Testis (tissue), 3 donors: ENCODE results near the gene CLPX. TPM values are rescaled to one million over a fixed set of nuclear protein-coding genes. Genes with fewer than 3 reads are reported as not detected.
"Not testable (repeated sequence)": the region's sequence is repeated elsewhere in the genome, so short reads cannot be mapped to it uniquely, and the experiment has no call there.

Experiments
- DNase-seq: peaks from one replicate; pipeline ENCODE4 v3.0.0-alpha.2; 2019
- H3K27ac ChIP-seq, 2 donors: fragments of 200-600 bp; sonication (generic); one replicate each; pipeline ENCODE4 v1.5.1; 2019
- H3K27me3 ChIP-seq: fragments of 200-600 bp; sonication (generic); one replicate; pipeline ENCODE4 v1.5.1; 2019
- H3K36me3 ChIP-seq: fragments of 200-600 bp; sonication (generic); one replicate; pipeline ENCODE4 v1.5.1; 2017; ENCODE audit warnings: low read depth; ENCODE audit errors: missing control alignments
- H3K4me1 ChIP-seq: fragments of 200-600 bp; sonication (generic); one replicate; pipeline ENCODE4 v1.5.1; 2019
- H3K4me3 ChIP-seq, 2 donors: fragments of 200-600 bp; sonication (generic); one replicate each; pipeline ENCODE4 v1.5.1; 2017 to 2019
- H3K9me3 ChIP-seq: fragments of 200-600 bp; sonication (generic); one replicate; pipeline ENCODE4 v1.5.1; 2017
- CTCF ChIP-seq, 3 experiments: fragments of 450-650 bp in 2 of 3; fragments of 200-600 bp in 1 of 3; sonication (generic) in 1 of 3; IDR thresholded peaks; one replicate each; pipeline ENCODE4 v1.5.1; 2016 to 2019; ENCODE audit warnings: antibody characterized with exemption in 3 of 3, mild to moderate bottlenecking in 2 of 3, moderate library complexity in 1 of 3
- POLR2A ChIP-seq: fragments of 450-650 bp; IDR thresholded peaks from one replicate; pipeline ENCODE4 v1.6.1; 2017; ENCODE audit warnings: antibody characterized with exemption, mild to moderate bottlenecking, moderate library complexity
- WGBS, 2 donors: methylation state at CpG; one replicate each; pipeline ENCODE4 v1.1.5; 2018; 5-methylcytosine and 5-hydroxymethylcytosine counted together
- intact Hi-C: fragments of 100-400 bp; cut with DNase I; formaldehyde crosslinking; loops from one replicate; pipeline ENCODE4 v1.15.1; 2023; ENCODE audit warnings: low total_unique reads
- polyA plus RNA-seq: library from polyadenylated mRNA; stranded (reverse); fragments of 350-450 nt; fragmentation: Illumina TruSeq; extraction: RNeasy Lipid Tissue Mini Kit (QIAGEN cat#74804); gene quantifications from one replicate; pipeline ENCODE4 v1.2.3, GENCODE V29; 2014; ENCODE audit warnings: low read depth, low replicate concordance; ENCODE audit not compliant: insufficient read depth
- total RNA-seq, 2 donors: library from RNA; depleted of rRNA; stranded (reverse); fragments of >200 nt; gene quantifications; one replicate each; pipeline ENCODE4 v1.2.3, GENCODE V29; 2016

CLPX gene
- total and polyA plus RNA-seq, 3 donors from 2014 or later = 60.4 to 89.4 (median 75.8) TPM

- Histone ChIP-seq H3K27me3 (no peaks in the 10 kb centered on the region), H3K4me1 (peaks cover 4% of the 10 kb centered on the region), H3K36me3 (no peaks in the 10 kb centered on the region), H3K4me3 (no peak overlapping the region), H3K27ac (no peak overlapping the region), H3K9me3 (no peaks in the 10 kb centered on the region)
- TF ChIP-seq POLR2A (no peak), CTCF (IDR thresholded peaks at IDR 0.05) (no peak)
- intact Hi-C loops = no loop called here
- DNase-seq = no peak
- WGBS, 2 donors = 79 to 81% methylated on average over 3 of the region's 3 CpGs
Observed at GRCh38 chr15:65147902-65148301, 37.2 kb downstream of the CLPX start.

DNA sequence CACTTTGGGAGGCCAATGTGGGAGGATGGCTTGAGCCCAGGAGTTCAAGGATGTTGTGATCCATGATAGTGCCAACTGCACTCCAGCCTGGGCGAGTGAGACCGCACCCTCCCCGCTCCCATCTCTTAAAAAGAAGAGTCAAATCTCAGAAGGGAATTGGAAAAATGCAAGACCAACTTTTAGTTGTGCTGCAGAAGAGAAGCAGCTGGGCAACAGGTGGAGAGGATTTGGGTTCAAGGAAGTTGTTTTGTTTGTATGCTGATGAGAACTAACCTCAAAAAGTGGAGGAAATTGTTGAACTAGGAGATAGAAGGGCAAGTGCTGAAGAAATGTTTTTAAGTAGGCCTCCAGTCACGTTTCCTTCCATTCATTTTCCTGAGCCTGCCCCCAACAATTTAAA is 38.7 kb downstream of the CLPX start:
- no peaks in the 10 kb centered on the region for H3K9me3 ChIP-seq
- H3K4me1 ChIP-seq = peaks cover 4% of the 10 kb centered on the region
- DNase-seq = no peak
- H3K27ac ChIP-seq = no peak overlapping the region
- H3K4me3 ChIP-seq = no peak overlapping the region
- WGBS, 2 donors = 30 to 41% methylated on average over 4 of the region's 4 CpGs
- intact Hi-C loops = no loop called here
- no peaks in the 10 kb centered on the region for H3K27me3 ChIP-seq
- TF ChIP-seq CTCF (IDR thresholded peaks at IDR 0.05) (no peak), POLR2A (no peak)
- H3K36me3 ChIP-seq = no peaks in the 10 kb centered on the region

GRCh38 chr15:65138631-65139030 is 46.5 kb downstream of the CLPX start:
- H3K27me3 ChIP-seq, H3K4me3 ChIP-seq, H3K9me3 ChIP-seq, H3K27ac ChIP-seq, H3K4me1 ChIP-seq, intact Hi-C loops, DNase-seq, H3K36me3 ChIP-seq: not testable (repeated sequence)
- 94 to 95% methylated on average over 6 of the region's 6 CpGs for WGBS, 2 donors

DNA sequence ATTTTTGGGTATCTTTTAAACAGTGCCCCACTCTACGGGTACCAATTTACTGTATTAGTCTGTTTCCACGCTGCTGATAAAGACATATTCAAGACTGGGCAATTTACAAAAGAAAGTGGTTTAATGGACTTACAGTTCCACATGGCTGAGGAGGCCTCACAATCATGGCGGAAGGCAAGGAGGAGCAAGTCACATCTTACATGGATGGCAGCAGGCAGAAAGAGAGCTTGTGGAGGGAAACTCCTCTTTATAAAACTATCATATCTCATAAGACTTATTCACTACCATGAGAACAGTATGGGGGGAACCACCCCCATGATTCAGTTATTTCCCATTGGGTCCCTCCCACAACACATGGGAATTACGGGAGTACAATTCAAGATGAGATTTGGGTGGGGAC is 47.2 kb downstream of the CLPX start:
- WGBS, 2 donors = 91 to 97% methylated on average over 4 of the region's 4 CpGs
- H3K36me3 ChIP-seq, H3K9me3 ChIP-seq, H3K27me3 ChIP-seq, H3K4me3 ChIP-seq, H3K27ac ChIP-seq, intact Hi-C loops, H3K4me1 ChIP-seq, DNase-seq: not testable (repeated sequence)

DNA sequence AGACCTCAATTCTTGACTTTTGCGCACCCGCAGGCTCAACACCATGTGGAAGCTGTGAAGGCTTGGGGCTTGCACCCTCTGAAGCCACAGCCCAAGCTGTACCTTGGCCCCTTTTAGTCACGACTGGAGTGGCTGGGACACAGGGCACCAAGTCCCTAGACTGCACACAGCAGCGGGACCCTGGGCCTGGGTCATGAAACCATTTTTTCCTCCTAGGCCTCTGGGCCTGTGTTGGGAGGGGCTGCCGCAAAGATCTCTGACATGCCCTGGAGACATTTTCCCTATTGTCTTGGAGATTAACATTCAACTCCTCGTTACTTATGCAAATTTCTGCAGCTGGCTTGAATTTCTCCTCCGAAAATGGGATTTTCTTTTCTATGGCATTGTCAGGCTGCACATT is 48.1 kb downstream of the CLPX start:
- 93 to 97% methylated on average over 7 of the region's 7 CpGs for WGBS, 2 donors
- H3K27me3 ChIP-seq, H3K36me3 ChIP-seq, H3K4me3 ChIP-seq, intact Hi-C loops, H3K4me1 ChIP-seq, H3K27ac ChIP-seq, DNase-seq, H3K9me3 ChIP-seq: not testable (repeated sequence)

GRCh38 chr15:65134538-65134937 is 50.6 kb downstream of the CLPX start:
- H3K4me3 ChIP-seq = peak overlapping the region in 1 of 2 donors; percentile 88
- TF ChIP-seq CTCF (IDR thresholded peaks at IDR 0.05) (no peak), POLR2A (no peak)
- H3K4me1 ChIP-seq = peaks cover 15% of the 10 kb centered on the region
- 58 to 79% methylated on average over 8 of the region's 8 CpGs for WGBS, 2 donors
- intact Hi-C loops = no loop called here
- DNase-seq = no peak
- H3K27me3 ChIP-seq = no peaks in the 10 kb centered on the region
- no peak overlapping the region for H3K27ac ChIP-seq
- H3K9me3 ChIP-seq = no peaks in the 10 kb centered on the region
- H3K36me3 ChIP-seq = no peaks in the 10 kb centered on the region
